HEK293T (cell line): ENCODE results near the gene ABI1.

Experiments used
- NFRKB ChIP-seq: fragments of 450-650 bp; IDR thresholded peaks from 2 replicates; pipeline ENCODE4 v1.6.1; 2016; ENCODE audit warnings: mild to moderate bottlenecking, moderate library complexity
- PKNOX1 ChIP-seq: fragments of 450-650 bp; IDR thresholded peaks from 2 replicates; pipeline ENCODE4 v1.6.1; 2016
- SP1 ChIP-seq: fragments of 450-650 bp; IDR thresholded peaks from 2 replicates; pipeline ENCODE4 v1.6.1; 2017
- SUZ12 ChIP-seq: fragments of 450-650 bp; IDR thresholded peaks from 2 replicates; pipeline ENCODE4 v1.6.1; 2016; ENCODE audit warnings: mild to moderate bottlenecking

- TF ChIP-seq PKNOX1 = no peak
- TF ChIP-seq SUZ12 = no peak
- TF ChIP-seq SP1 = no peak
- TF ChIP-seq NFRKB = no peak
These were observed 133.8 kb downstream of the ABI1 start for GRCh38 chr10:26727005-26727404.
